ENCODE measurements around the gene GINS1.

Gene GINS1

DNA sequence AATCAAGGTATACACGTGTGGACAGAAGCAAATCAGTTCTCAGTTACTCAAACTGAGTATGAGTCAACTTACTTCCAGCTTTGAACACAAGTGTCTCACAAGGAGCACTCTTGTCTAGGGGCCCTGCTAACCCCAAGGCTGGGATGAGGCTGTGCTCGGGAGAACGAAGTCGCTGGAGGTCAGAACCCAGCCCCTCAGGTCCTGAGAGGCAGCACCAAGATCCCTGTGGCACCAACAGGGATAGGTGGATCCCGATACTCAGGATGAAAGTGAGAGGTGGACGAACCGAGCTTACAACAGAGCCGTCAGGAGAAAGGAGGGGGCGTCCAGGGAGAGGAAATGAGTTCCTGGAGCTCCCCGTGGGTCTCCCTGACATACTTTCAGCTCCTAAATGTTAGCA, 85.7 kb downstream of the GINS1 start:
- DNase-seq (ENCODE audit: low read depth in 2 of 2) = no peak

DNA sequence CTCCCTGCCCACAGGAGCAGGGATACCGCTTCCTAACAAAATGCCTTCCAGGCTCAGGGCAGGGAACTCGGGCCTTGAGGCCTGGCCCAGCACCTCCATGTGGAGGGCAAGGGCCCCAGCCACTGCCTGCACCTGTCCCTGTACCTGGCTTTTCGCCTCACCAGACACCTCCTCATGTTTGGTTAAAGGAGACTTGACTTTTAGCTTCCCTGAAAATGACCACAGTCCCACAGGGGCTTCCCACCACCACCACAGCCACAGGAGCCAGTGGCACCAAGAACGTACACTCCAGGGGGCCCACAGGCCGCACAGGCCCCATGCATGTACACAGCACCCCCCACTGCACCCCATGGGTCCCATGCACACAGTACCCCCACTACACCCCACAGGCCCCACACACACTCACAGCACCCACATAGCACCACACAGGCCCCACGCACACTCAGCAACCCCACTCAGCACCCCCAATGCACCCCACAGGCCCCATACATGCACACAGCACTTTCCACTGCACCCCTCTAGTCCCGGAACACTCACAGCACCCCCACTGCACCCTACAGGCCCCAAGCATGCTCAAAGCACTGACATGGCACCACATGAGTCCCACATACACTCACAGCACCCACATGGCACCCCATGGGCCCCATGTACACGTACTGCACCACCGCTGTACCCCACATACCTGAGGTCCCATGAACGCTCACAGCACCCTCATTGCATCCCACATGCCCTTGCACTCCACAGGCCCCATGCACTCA, 86.5 kb downstream of the GINS1 start:
- DNase-seq (ENCODE audit: low read depth in 2 of 2) = no peak

- DNase-seq (ENCODE audit: low read depth in 2 of 2) = no peak
Measured at GRCh38 chr20:25494506-25495188, 87.2 kb downstream of the GINS1 start.

DNA sequence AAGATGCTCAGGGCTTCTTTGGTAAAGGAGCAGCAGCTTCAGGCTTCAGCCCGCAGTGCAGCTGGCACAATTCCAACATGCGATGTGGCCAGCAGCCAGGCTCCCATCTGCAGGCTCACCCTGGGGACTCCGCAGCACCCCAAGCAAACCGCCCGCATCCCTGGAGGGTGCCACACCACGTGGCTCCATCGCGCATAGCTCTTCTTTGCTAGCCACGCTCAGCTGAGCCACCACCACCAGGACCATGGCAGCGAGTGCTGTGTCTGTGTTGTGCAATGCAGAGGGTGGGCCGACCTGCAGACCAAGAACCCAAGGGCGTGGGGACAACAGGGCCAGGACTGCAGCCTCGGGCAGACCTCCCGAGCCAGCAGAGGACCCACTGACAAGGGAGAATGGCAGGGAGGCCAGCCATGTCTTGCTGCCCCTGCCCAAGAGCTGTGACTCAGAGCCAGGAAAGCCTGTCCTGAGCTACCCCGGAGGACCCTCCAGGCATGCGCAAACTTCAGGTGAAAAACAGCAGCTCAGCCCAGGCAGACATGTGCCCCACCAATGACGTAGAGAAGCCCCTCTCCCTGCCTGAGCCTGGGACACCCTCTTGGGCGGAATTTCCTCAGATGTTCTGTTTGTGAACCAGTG, 87.8 kb downstream of the GINS1 start:
- DNase-seq (ENCODE audit: low read depth in 2 of 2) = no peak

DNA sequence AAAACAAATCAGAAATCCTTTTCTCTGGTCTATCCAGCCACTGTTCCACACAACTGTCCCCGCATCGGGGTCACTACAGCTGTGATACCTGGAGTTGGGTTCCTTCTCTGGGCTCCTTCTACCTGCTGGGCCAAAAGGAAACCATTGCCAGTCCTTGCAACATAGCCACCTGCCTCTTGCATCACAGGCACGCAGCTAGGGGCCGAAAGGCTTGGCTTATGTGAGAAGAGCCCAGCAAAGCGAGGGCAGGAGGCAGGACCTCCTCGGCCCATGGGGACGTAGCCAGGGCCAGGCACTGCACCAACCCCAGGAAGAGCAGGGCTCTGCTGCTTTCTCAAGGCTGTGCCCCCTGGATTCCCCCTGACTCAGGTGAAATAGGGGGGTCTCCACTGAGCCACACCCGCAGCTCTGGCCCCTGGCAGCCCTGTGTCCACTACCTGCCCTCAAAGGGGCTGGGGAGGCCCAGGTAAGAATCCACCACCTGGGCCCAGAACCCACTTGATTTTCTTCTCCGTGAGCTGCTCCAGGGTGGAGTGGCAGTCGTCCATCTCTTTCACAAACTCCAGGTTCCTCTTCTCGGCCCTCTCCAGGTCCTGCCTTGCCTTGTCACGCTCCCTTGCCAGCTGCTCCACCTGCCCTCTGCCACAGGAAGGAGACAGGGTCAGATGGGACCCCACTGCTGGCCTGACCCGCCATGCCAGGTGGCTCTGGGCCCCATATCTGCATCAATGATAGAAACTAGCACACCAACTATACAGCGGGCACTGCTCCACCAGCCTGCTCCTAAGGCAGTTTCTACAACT, 88.9 kb downstream of the GINS1 start:
- DNase-seq (ENCODE audit: low read depth in 2 of 2) = no peak

DNA sequence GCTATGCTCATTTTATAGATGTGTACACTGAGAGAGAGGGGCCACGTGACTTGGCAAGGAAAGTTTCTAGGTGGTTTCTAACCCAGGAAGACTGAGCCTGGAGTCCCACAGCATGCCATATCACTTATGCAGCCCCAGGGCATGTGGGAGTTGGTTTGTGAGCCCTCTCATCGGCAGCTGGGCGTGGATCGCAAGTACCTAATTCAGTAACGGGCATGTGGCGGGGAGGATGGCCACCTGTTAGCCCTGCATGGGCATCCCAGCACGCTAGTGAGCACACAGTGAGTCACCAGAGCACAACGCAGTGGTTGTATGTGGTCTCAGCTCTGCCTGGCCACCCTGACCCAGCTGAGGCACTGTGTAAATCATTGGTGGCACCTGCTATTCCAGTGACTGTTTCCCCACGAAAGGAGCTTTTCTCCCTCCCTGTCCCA, 89.5 kb downstream of the GINS1 start:
- DNase-seq (ENCODE audit: low read depth in 2 of 2) = no peak

DNA sequence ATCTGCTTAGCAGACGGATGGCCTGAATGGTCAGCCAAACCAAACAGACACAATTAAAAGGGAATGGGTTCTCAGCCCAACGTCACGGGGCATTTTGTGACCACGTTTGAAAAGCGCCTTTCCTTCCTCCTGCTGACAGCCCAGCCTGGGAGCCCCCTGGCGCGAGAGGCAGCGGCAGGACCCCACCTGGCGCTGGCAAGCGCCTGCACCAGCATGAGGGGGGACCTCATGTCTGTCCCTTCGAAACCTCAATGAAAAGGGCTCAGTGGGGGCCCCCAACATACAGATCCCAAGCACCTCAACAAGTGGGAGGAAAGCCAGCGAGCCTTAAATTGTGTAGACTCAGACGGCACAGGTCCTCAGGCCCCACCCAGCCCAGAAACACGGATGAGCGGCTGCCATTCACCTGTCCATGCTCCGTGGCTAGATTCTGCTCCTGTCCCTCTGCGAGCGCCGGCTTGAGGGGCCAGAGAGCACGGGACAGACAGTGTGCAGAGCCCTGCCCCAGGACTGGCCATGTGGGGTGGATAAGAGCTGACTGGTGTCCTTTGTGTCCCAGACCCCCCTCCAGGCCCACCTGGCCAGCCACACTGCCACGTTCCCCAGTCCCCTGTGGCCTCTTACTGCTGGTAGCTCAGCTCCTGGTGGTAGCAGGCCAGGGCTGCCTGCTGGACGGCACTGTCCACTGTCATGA, 90.3 kb downstream of the GINS1 start:
- DNase-seq (ENCODE audit: low read depth in 2 of 2) = no peak
